Measurements from ENCODE around the gene KIAA1328. TPM values are rescaled to one million over a fixed set of nuclear protein-coding genes. Genes with fewer than 3 reads are reported as not detected.

The KIAA1328 gene
- total and polyA plus RNA-seq, 2 donors (not counting 3 experiments of a cell fraction or from before 2014, with no cell fraction given), result 2.7 to 6.5 TPM

DNA sequence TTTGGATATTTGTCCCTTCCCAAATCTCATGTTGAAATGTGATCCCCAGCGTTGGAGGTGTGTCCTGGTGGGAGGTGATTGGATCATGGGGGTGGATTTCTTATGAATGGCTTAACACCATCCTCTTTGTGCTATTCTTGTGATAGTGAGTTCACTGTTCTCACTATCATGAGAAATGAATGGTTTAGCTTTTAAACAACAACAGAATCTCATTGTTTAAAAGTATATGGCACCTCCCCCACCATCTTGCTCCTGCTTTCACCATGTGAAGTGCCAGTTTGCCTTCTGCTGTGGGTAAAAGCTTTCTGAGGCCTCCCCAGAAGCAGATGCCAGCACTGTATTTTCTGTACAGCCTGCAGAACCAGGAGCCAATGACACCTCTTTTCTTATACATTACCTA lies 38.1 kb downstream of the KIAA1328 start:
- intact Hi-C loops (cut with micrococcal nuclease), result no loop called here
- Histone ChIP-seq H3K4me3 (replicated peaks in 1 of 3; ENCODE audit: insufficient read depth in 1 of 3, low read depth in 1 of 3, low read length in 3 of 3) (no peak overlapping the region), H3K27ac (ENCODE audit: insufficient read depth, low read depth, low read length) (no peak overlapping the region), H3K4me2 (ENCODE audit: insufficient read depth, low read length) (no peak overlapping the region), H3K9ac (replicated peaks; ENCODE audit: extremely low read depth, insufficient read depth, low read length) (no peak overlapping the region), H3K4me1 (ENCODE audit: control insufficient read depth, extremely low read depth, insufficient read depth, low read length) (no peaks in the 10 kb centered on the region), H3K9me1 (replicated peaks; ENCODE audit: control insufficient read depth, extremely low read depth, insufficient read depth, low read length) (no peaks in the 10 kb centered on the region), H3K36me3 (ENCODE audit: control insufficient read depth in 2 of 2, extremely low read depth in 1 of 2, insufficient read depth in 2 of 2, low read length in 2 of 2) (no peaks in the 10 kb centered on the region), H3K79me2 (ENCODE audit: control insufficient read depth, insufficient read depth, low read length) (no peaks in the 10 kb centered on the region), H4K20me1 (replicated peaks; ENCODE audit: control insufficient read depth, extremely low read depth, insufficient read depth, low read length) (no peaks in the 10 kb centered on the region), H2AFZ (ENCODE audit: low read depth, low read length) (no peak overlapping the region), H3K9me3 (replicated peaks; ENCODE audit: control insufficient read depth, insufficient read depth, low read length) (no peaks in the 10 kb centered on the region), H3K27me3 (ENCODE audit: control insufficient read depth in 2 of 2, insufficient read depth in 2 of 2, low read length in 2 of 2) (no peaks in the 10 kb centered on the region)
- TF ChIP-seq MYC (IDR thresholded peaks at IDR 0.05; ENCODE audit: low read depth, low read length) (no peak), FOS (IDR thresholded peaks at IDR 0.05; ENCODE audit: borderline replicate concordance, insufficient read depth, low read length) (no peak), JUN (IDR thresholded peaks at IDR 0.05; ENCODE audit: borderline replicate concordance, insufficient read depth, insufficient read length, low read depth) (no peak), POLR2AphosphoS5 (IDR thresholded peaks at IDR 0.05; ENCODE audit: insufficient read depth, low read depth, low read length) (no peak), MAX (IDR thresholded peaks at IDR 0.05; ENCODE audit: insufficient read depth, insufficient read length) (no peak), EZH2 (IDR thresholded peaks at IDR 0.05; ENCODE audit: borderline replicate concordance, low read depth, low read length, severe bottlenecking) (no peak), POLR2A (IDR thresholded peaks at IDR 0.05; ENCODE audit: low read depth, low read length) (no peak), GATA2 (IDR thresholded peaks at IDR 0.05; ENCODE audit: insufficient read depth, insufficient read length, low read depth, low read length) (no peak)
- TF ChIP-seq, protein P1, sequence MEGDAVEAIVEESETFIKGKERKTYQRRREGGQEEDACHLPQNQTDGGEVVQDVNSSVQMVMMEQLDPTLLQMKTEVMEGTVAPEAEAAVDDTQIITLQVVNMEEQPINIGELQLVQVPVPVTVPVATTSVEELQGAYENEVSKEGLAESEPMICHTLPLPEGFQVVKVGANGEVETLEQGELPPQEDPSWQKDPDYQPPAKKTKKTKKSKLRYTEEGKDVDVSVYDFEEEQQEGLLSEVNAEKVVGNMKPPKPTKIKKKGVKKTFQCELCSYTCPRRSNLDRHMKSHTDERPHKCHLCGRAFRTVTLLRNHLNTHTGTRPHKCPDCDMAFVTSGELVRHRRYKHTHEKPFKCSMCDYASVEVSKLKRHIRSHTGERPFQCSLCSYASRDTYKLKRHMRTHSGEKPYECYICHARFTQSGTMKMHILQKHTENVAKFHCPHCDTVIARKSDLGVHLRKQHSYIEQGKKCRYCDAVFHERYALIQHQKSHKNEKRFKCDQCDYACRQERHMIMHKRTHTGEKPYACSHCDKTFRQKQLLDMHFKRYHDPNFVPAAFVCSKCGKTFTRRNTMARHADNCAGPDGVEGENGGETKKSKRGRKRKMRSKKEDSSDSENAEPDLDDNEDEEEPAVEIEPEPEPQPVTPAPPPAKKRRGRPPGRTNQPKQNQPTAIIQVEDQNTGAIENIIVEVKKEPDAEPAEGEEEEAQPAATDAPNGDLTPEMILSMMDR (IDR thresholded peaks at IDR 0.05; ENCODE audit: extremely low read depth in 1 of 2, insufficient read depth in 1 of 2, low read depth in 1 of 2, low read length in 2 of 2), result no peak
- dilution Hi-C loops (cut with MboI; ENCODE audit: extremely low pct_ligation_motif_present, low sequenced_read_pairs), result no loop called here
- POLR2A ChIA-PET, result no interaction called here
- no peak for DNase-seq (ENCODE audit: low read depth, low spot score)
- no peak for FAIRE-seq
- CTCF ChIA-PET, result interaction anchor here (1.5 kb wide), 1 partner anchor 38 kb away, joined by 4 read pairs; the partner anchor contains the start of genes KIAA1328 and TPGS2
- no TSS peak for BruUV-seq (replicated peaks)
